IMR-90 (cell line): ENCODE results near the gene UGT2B15. TPM values are rescaled to one million over a fixed set of nuclear protein-coding genes. Genes with fewer than 3 reads are reported as not detected.

ENCODE experiments used
- ATAC-seq: fragments of 200-7000 bp; cut with Tn5 transposase; 2 replicates; pipeline ENCODE4 v1.9.1; 2020; ENCODE audit warnings: low read depth, mild to moderate bottlenecking, moderate library complexity
- BruUV-seq: library from RNA; stranded (reverse); fragments of 400-500 nt; replicated peaks from 2 replicates; lab custom pipeline; 2021; lab: Mats Ljungman, UMichigan
- CTCF ChIA-PET: fragments of 300-600 bp; formaldehyde crosslinking; extraction: SDS; loops from one replicate; lab custom pipeline; 2021; ENCODE audit warnings: antibody characterized with exemption; lab: Yijun Ruan, JAX
- POLR2A ChIA-PET: fragments of 300-600 bp; sonication (Branson Sonifier 250); formaldehyde crosslinking; loops from one replicate; lab custom pipeline; 2022; ENCODE audit warnings: antibody characterized with exemption; ENCODE audit not compliant: unreplicated experiment; lab: Charles Lee
- DNase-seq: peaks from one replicate; pipeline ENCODE4 v3.0.0; 2013
- H2AFZ ChIP-seq: replicated peaks from 2 replicates; pipeline ENCODE3; 2013; ENCODE audit warnings: low read length, mild to moderate bottlenecking; ENCODE audit not compliant: poor library complexity
- H2AK5ac ChIP-seq: 2 replicates; pipeline ENCODE4 v1.6.1; 2013; ENCODE audit warnings: low read depth, low read length, inconsistent platforms
- H2AK9ac ChIP-seq: replicated peaks from 2 replicates; pipeline ENCODE3; 2013; ENCODE audit warnings: mild to moderate bottlenecking, low read depth, low read length, moderate library complexity; ENCODE audit not compliant: poor library complexity
- H2BK120ac ChIP-seq: 2 replicates; pipeline ENCODE4 v1.6.1; 2013; ENCODE audit warnings: low read depth, low read length, inconsistent platforms
- H2BK15ac ChIP-seq: 3 replicates; pipeline ENCODE4 v1.6.1; 2013; ENCODE audit warnings: low read depth, low read length, inconsistent platforms
- H2BK20ac ChIP-seq: 2 replicates; pipeline ENCODE4 v1.6.1; 2013; ENCODE audit warnings: low read depth, mild to moderate bottlenecking, inconsistent platforms, low read length, moderate library complexity
- H2BK5ac ChIP-seq: 2 replicates; pipeline ENCODE4 v1.6.1; 2013; ENCODE audit warnings: mild to moderate bottlenecking, low read depth, low read length, inconsistent platforms; ENCODE audit not compliant: poor library complexity, severe bottlenecking
- H3K14ac ChIP-seq: replicated peaks from 2 replicates; pipeline ENCODE4 v1.6.1; 2013; ENCODE audit warnings: low read depth, low read length, inconsistent platforms
- H3K18ac ChIP-seq: 2 replicates; pipeline ENCODE4 v1.6.1; 2013; ENCODE audit warnings: low read depth, low read length, control low read depth
- H3K23ac ChIP-seq: 2 replicates; pipeline ENCODE4 v1.6.1; 2013; ENCODE audit warnings: low read depth, low read length, inconsistent platforms
- H3K27ac ChIP-seq: 2 replicates; pipeline ENCODE4 v1.5.1; 2013; ENCODE audit warnings: mild to moderate bottlenecking, control low read depth, low read length; ENCODE audit not compliant: insufficient read depth
- H3K27me3 ChIP-seq: 2 replicates; pipeline ENCODE4 v1.6.1; 2013; ENCODE audit warnings: low read length; ENCODE audit not compliant: control insufficient read depth, insufficient read depth
- H3K36me3 ChIP-seq: 2 replicates; pipeline ENCODE4 v1.6.1; 2013; ENCODE audit warnings: low read length, mixed read lengths; ENCODE audit not compliant: control insufficient read depth, insufficient read depth
- H3K4ac ChIP-seq: 2 replicates; pipeline ENCODE4 v1.6.1; 2013; ENCODE audit warnings: low read depth, low read length, inconsistent platforms
- H3K4me1 ChIP-seq: 2 replicates; pipeline ENCODE4 v1.6.1; 2013; ENCODE audit warnings: low read length, mixed read lengths; ENCODE audit not compliant: control insufficient read depth, insufficient read depth
- H3K4me2 ChIP-seq: 2 replicates; pipeline ENCODE4 v1.6.1; 2013; ENCODE audit warnings: low read depth, mild to moderate bottlenecking, control low read depth, low read length, moderate library complexity
- H3K4me3 ChIP-seq: 2 replicates; pipeline ENCODE4 v1.5.1; 2013; ENCODE audit warnings: low read depth, mild to moderate bottlenecking, control low read depth, low read length, moderate library complexity; ENCODE audit not compliant: insufficient read depth
- H3K56ac ChIP-seq: 2 replicates; pipeline ENCODE4 v1.6.1; 2013; ENCODE audit warnings: low read length, inconsistent platforms; ENCODE audit not compliant: insufficient read depth; ENCODE audit errors: extremely low read depth
- H3K79me1 ChIP-seq, 2 experiments: 2 replicates each; pipeline ENCODE4 v1.6.1; 2013; ENCODE audit warnings: low read length in 2 of 2, inconsistent platforms in 1 of 2, low read depth in 1 of 2
- H3K9ac ChIP-seq: 2 replicates; pipeline ENCODE4 v1.6.1; 2013; ENCODE audit warnings: low read depth, low read length, control low read depth
- H3K9me1 ChIP-seq: 2 replicates; pipeline ENCODE4 v1.6.1; 2013; ENCODE audit warnings: low read length, inconsistent platforms; ENCODE audit not compliant: insufficient read depth
- H3K9me3 ChIP-seq: 2 replicates; pipeline ENCODE4 v1.6.1; 2013; ENCODE audit warnings: low read length; ENCODE audit not compliant: control insufficient read depth, insufficient read depth
- H4K20me1 ChIP-seq: 2 replicates; pipeline ENCODE4 v1.6.1; 2013; ENCODE audit warnings: low read length, inconsistent platforms; ENCODE audit not compliant: insufficient read depth
- H4K5ac ChIP-seq: 2 replicates; pipeline ENCODE4 v1.6.1; 2013; ENCODE audit warnings: mild to moderate bottlenecking, low read depth, low read length, control low read depth
- H4K8ac ChIP-seq, 2 experiments: 2 replicates each; pipeline ENCODE4 v1.6.1; 2013; ENCODE audit warnings: low read depth in 2 of 2, low read length in 2 of 2, control low read depth in 1 of 2, inconsistent platforms in 1 of 2
- H4K91ac ChIP-seq: 2 replicates; pipeline ENCODE4 v1.6.1; 2013; ENCODE audit warnings: low read depth, low read length, inconsistent platforms; ENCODE audit not compliant: insufficient read depth
- CEBPB ChIP-seq: IDR thresholded peaks from 2 replicates; pipeline ENCODE4 v1.6.1; 2012; ENCODE audit warnings: low read depth, low read length, improper control_type of control experiment
- CHD1 ChIP-seq: IDR thresholded peaks from 2 replicates; pipeline ENCODE4 v1.6.1; 2012; ENCODE audit warnings: low read depth, low read length, improper control_type of control experiment
- POLR2A ChIP-seq: IDR thresholded peaks from 2 replicates; pipeline ENCODE4 v1.6.1; 2012; ENCODE audit warnings: mild to moderate bottlenecking, low read depth, low read length
- RFX5 ChIP-seq: IDR thresholded peaks from 2 replicates; pipeline ENCODE4 v1.8.0; 2012; ENCODE audit warnings: low read depth, mild to moderate bottlenecking, low read length, moderate library complexity
- SMC3 ChIP-seq: fragments of 150-350 bp; IDR thresholded peaks from 2 replicates; pipeline ENCODE4 v1.6.1; 2016; ENCODE audit warnings: low read depth, mild to moderate bottlenecking, antibody characterized with exemption, low read length, moderate library complexity
- WGBS, 2 experiments: methylation state at CpG; one replicate each; pipeline versions ENCODE4 v1.1.5 to v1.1.7; 2013; ENCODE audit warnings: missing lambda C conversion rate in 2 of 2; ENCODE audit not compliant: insufficient read length in 1 of 2; ENCODE audit errors: extremely low coverage in 2 of 2; 5-methylcytosine and 5-hydroxymethylcytosine counted together
- dilution Hi-C: fragments of 300-500 bp; cut with HindIII; formaldehyde crosslinking; loops from one replicate; pipeline ENCODE4 v1.14.3; 2018; ENCODE audit warnings: low sequenced_read_pairs; ENCODE audit not compliant: unreplicated experiment
- in situ Hi-C: fragments of 300-500 bp; cut with MboI; formaldehyde crosslinking; loops from 3 replicates; pipeline ENCODE4 v1.14.3; 2019; ENCODE audit warnings: low sequenced_read_pairs, inconsistent platforms, mixed read lengths
- intact Hi-C: fragments of 100-400 bp; cut with micrococcal nuclease; formaldehyde crosslinking; loops from 2 replicates; pipeline ENCODE4 v1.10.0; 2022
- polyA plus RNA-seq, 3 experiments: library from polyadenylated mRNA; depleted of rRNA; stranded (reverse); fragments of >200 nt; gene quantifications; 2 replicates each; pipeline ENCODE4 v1.2.3, GENCODE V29; 2012; ENCODE audit warnings: low replicate concordance in 1 of 3
- total RNA-seq: library from RNA; depleted of rRNA; stranded (reverse); fragments of >200 nt; gene quantifications from 2 replicates; pipeline ENCODE4 v1.2.3, GENCODE V29; 2012; rRNA removed

Gene UGT2B15
- total and polyA plus RNA-seq, 2 of the 4 experiments (the other 2 are of a cell fraction): not detected

GRCh38 chr4:68597482-68597881 is 73.0 kb downstream of the UGT2B15 start:
- WGBS, 2 experiments: no CpG with 5 or more reads among the region's 2 CpGs
- ATAC-seq (no peak), DNase-seq (no peak)
- no peak overlapping the region for H3K56ac ChIP-seq
- ChIA-PET POLR2A (no interaction called here), CTCF (no interaction called here)
- dilution Hi-C loops: no loop called here
- no peak overlapping the region for H4K91ac ChIP-seq
- no peak overlapping the region for H3K4ac ChIP-seq
- no peaks in the 10 kb centered on the region for H3K4me1 ChIP-seq
- H2BK120ac ChIP-seq: no peak overlapping the region
- H3K36me3 ChIP-seq: no peaks in the 10 kb centered on the region
- H2AK9ac ChIP-seq: no peak overlapping the region
- H3K9me1 ChIP-seq: no peaks in the 10 kb centered on the region
- H3K27ac ChIP-seq: no peak overlapping the region
- H4K5ac ChIP-seq: no peak overlapping the region
- no peak overlapping the region for H2AK5ac ChIP-seq
- H3K14ac ChIP-seq: no peak overlapping the region
- no peak overlapping the region for H2BK5ac ChIP-seq
- BruUV-seq: no TSS peak
- no peaks in the 10 kb centered on the region for H3K79me1 ChIP-seq
- no peak overlapping the region for H3K9ac ChIP-seq
- no peaks in the 10 kb centered on the region for H3K27me3 ChIP-seq
- H3K4me2 ChIP-seq: no peak overlapping the region
- intact Hi-C loops: no loop called here
- no peak overlapping the region for H4K8ac ChIP-seq
- H3K4me3 ChIP-seq: no peak overlapping the region
- H3K18ac ChIP-seq: no peak overlapping the region
- H2AFZ ChIP-seq: no peak overlapping the region
- TF ChIP-seq SMC3 (no peak), CEBPB (no peak), POLR2A (no peak), CHD1 (no peak), RFX5 (no peak)
- no peaks in the 10 kb centered on the region for H4K20me1 ChIP-seq
- no peak overlapping the region for H2BK15ac ChIP-seq
- no peak overlapping the region for H3K23ac ChIP-seq
- H2BK20ac ChIP-seq: no peak overlapping the region
- in situ Hi-C loops: no loop called here
- H3K9me3 ChIP-seq: no peaks in the 10 kb centered on the region

Other genes with a start within 250 kb of the UGT2B15 start
- gene TMPRSS11E, start 223.2 kb downstream of the UGT2B15 start, total RNA-seq: not detected in 2 replicates
- not detected in 2 replicates for gene TMPRSS11E, start 223.2 kb downstream of the UGT2B15 start, polyA plus RNA-seq (2012; rRNA removed)
- not detected in 2 replicates for gene UGT2B17, start 94.3 kb downstream of the UGT2B15 start, total RNA-seq
- gene UGT2B17, start 94.3 kb downstream of the UGT2B15 start, polyA plus RNA-seq (2012; rRNA removed): not detected in 2 replicates
- not detected in 2 replicates for gene UGT2B10, start 145.3 kb upstream of the UGT2B15 start, total RNA-seq
- gene UGT2B10, start 145.3 kb upstream of the UGT2B15 start, polyA plus RNA-seq (2012; rRNA removed): not detected in 2 replicates